Transverse colon (tissue), 3 donors: ENCODE measurements around the gene SLC35F2.

ENCODE experiments used
- CTCF ChIP-seq, 5 experiments: fragments of 200-600 bp in 3 of 5; fragments of 450-650 bp in 2 of 5; sonication (generic) in 3 of 5; IDR thresholded peaks; 1 replicate in 2 of 5; 2 replicates in 3 of 5; pipeline ENCODE4 v1.5.1; 2016 to 2017; ENCODE audit warnings: antibody characterized with exemption in 5 of 5, inconsistent platforms in 3 of 5, mild to moderate bottlenecking in 2 of 5, moderate library complexity in 1 of 5
- EP300 ChIP-seq: sonication (generic); formaldehyde crosslinking; IDR thresholded peaks from one replicate; pipeline ENCODE4 v1.6.1; 2017; ENCODE audit warnings: antibody characterized with exemption, low read depth
- POLR2A ChIP-seq: fragments of 450-650 bp; IDR thresholded peaks from one replicate; pipeline ENCODE4 v1.6.1; 2016; ENCODE audit warnings: antibody characterized with exemption, mild to moderate bottlenecking, moderate library complexity

DNA sequence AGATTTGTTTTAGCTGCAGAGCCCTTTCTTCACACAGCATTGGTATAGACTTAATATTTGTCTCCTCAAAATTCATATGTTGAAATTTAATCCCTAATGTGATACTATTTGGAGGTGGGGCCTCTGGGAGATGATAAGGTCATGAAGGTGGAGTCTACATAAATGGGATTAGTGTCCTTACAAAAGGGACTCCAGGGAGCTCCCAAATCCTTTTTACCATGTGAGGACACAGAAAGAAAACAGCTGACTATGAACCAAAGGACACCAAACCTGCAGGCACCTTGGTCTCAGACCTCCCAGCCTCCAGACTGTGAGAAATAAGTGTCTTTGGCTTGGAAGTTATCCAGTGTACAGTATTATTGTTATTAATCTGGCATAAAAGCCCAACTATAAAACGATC is 10.2 kb downstream of the SLC35F2 start:
- TF ChIP-seq CTCF (IDR thresholded peaks at IDR 0.05) = no peak
- no peak for TF ChIP-seq POLR2A
- no peak for TF ChIP-seq EP300
